ENCODE data around the gene HSPA8.
"Not testable (repeated sequence)": the region's sequence is repeated elsewhere in the genome, so short reads cannot be mapped to it uniquely, and the experiment has no call there.

The HSPA8 gene
- total RNA-seq = 1,473 to 1,728 reads per million in 2 donors

GRCh38 chr11:123061403-123062157 lies at the start of gene HSPA8:
Gene HSPA8 (minus strand): TSS chr11:123062136. CDS start chr11:123061324, 812 bp downstream.
- peak; percentile 48 for DNase-seq

DNA sequence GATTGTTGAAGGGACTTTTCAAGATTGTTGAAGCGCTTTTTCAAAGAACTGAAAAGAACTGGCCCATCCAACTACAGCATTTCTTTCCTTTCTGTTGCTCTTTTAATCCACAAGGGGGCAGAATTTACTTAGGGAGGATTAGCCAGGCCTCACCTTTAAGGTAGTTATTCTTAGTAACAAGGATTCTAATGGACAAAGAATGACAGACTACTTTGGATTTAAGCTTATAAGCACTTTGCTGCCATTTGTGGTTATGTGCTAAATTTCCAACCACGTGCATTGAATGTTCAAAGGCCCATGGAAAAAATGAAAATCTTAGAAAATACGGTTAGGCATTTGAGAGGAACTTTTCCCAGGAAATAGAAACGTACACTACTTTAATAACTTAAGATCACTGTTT lies 49.5 kb upstream of the HSPA8 start:
- no peak for DNase-seq

GRCh38 chr11:123110397-123110796 lies 48.5 kb upstream of the HSPA8 start:
- DNase-seq = no peak

- DNase-seq = no peak
Measured at GRCh38 chr11:123107945-123108495, 46.1 kb upstream of the HSPA8 start.

- no peak for DNase-seq
Measured at GRCh38 chr11:123104697-123105096, 42.8 kb upstream of the HSPA8 start.

- peak; percentile 2 for DNase-seq
Measured at GRCh38 chr11:123103326-123103980, 41.5 kb upstream of the HSPA8 start.

DNA sequence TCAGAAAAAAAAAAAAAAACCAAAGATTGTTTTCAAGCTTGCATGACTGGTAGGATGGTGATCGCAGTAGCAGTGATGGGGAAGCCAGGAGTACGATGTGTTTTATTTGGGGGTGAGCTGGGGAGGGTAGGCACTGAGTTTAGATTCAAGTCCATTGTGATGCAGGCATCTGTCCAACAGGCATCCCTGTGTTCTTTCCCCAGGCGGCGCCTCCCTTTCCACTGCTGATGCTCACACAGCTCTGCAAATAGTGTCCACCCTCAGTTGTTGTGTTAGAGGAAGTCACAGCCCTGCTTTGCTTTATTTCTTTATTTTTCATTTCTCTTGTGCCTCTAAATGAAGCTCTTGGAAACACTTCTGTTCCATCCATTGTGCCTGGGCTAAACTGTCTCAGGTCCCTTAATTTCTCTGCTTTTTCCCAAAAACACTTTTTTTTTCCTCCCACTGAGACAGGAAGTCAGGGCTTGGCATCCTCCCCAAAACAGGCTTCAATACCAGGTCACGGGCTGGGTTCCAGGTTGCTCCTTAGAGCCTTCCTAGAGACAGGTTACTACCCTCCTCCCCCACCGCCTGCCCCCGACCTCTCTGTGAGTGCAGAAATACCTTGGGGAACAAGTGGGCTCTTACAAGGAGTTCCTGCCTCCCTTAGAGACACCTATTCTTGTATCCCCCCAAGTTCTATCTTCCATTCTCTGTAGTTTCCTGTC lies 38.6 kb upstream of the HSPA8 start:
- DNase-seq = no peak

GRCh38 chr11:123098990-123099389 lies 37.1 kb upstream of the HSPA8 start:
- no peak for DNase-seq

GRCh38 chr11:123093739-123094138 lies 31.8 kb upstream of the HSPA8 start:
- DNase-seq = no peak

DNA sequence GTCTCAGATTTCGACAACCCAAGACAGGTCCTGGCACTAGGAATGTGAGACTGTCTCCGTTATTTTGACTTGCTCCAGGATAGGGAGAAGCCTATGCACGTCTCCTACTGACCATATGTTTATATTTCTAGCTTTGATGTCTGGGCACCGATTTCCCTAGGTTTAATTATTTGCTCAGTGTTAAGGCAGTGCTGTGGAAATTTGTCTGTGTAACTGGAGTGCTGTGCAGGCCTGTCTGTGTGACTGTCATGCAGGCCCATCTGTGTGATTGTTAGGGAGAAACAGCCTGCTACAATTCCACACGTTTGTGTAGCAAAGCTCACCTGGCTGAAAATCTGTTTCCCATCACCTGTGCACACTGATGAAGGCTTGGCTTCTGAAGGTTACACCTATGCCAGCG lies 29.6 kb upstream of the HSPA8 start:
- DNase-seq = no peak

GRCh38 chr11:123090168-123090567 lies 28.2 kb upstream of the HSPA8 start:
- not testable (repeated sequence) for DNase-seq

GRCh38 chr11:123088896-123089295 lies 27.0 kb upstream of the HSPA8 start:
- DNase-seq = not testable (repeated sequence)

- DNase-seq = not testable (repeated sequence)
Measured at GRCh38 chr11:123087657-123088056, 25.7 kb upstream of the HSPA8 start.

DNA sequence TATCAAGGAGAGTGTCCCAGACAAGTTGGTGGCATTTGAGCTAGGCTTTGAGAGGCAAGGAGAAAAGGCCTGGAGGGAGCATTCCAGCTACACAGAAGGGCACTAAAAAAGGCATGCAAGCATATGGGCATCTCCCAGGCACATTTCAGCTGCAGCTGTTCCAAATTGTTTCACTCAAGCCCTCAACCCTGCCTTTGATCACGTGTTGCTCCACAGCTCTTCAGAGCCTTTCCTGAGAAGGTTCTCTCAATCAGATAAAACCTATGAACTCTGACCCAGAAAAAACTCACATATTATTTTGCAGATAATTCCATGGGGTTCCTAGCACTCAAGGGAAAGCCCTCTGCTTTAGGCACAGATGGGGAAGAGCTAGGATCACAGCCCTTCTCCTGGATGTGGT lies 24.4 kb upstream of the HSPA8 start:
- DNase-seq = no peak

- no peak for DNase-seq
Measured at GRCh38 chr11:123085497-123085896, 23.6 kb upstream of the HSPA8 start.

DNA sequence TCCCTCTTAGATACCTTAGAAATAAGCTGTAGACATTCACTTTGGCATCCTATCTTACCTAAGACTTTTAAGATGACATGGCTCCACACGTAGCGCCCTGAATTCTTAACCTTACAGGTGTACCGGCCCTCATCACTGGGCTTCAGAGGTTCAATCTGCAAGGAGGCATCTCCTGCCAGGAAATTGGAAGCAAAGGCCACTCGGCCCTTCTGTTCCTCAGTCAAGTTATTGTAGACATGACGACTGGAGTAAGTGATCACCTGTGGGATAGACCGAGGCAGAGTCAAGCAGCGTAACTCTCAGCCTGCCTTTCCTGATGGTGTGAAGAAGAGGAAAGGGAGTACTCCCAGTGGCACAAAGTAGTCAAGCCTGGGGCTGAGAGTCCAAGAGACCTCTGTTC lies 22.5 kb upstream of the HSPA8 start:
- DNase-seq = no peak

DNA sequence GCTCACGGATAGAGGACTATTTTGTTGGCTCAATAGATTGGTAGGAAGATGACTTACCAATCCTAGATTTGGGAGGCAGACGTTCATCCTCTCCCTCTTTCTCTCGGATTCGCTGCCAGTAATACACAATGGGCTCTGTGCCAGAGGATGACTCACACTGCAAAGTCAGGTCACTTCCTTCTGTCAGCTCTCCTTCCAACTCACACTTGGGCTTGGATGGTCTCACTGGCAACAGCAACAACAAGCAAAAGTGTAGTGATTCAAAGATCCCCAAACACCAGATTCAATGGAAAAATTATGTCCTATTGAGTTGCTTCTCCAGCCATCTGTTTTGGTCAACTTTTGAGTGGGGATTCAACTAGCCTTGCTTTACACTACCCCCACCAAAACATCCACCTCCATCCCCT lies 21.7 kb upstream of the HSPA8 start:
- DNase-seq = peak; percentile 69

GRCh38 chr11:123082977-123083376 lies 21.0 kb upstream of the HSPA8 start:
- DNase-seq = no peak

DNA sequence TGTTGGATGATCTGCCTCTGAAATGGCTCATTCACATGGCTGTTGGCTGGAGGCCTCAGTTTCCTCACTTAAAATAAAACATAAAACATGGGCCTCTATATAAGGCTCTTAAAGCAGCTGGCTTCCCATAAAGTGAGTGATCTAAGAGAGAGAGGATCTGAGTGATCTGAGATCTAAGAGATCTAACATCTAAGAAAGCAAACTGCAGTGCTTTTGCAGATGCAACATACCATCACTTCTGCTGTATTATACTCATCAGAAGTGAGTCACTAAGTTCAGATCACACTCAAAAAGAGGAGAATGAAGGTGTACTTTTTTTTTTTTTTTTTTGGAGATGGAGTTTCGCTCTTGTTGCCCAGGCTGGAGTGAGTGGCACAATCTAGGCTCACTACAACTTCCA lies 18.1 kb upstream of the HSPA8 start:
- DNase-seq = no peak

- DNase-seq = no peak
Measured at GRCh38 chr11:123076484-123076883, 14.5 kb upstream of the HSPA8 start.

GRCh38 chr11:123073343-123074057 lies 11.6 kb upstream of the HSPA8 start:
- DNase-seq = no peak

DNA sequence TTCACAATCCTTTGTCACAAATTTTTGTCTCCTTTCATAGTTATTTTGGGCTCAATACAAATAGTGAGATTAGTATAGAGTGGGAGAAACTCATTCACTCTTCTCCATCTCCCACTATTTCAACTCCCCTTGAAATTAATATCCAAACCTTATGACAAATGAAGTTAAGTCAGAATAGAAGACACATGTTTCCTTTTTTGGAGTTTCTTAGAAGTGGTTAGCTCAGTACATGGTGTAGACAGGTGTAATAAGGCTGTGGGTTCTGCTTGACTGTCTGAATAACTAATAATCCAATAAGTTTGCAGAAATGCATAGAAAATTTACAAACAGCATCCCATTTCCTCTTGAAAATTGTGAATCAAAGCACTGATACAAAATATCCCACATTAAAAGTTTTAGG lies 10.8 kb upstream of the HSPA8 start:
- DNase-seq = no peak

DNA sequence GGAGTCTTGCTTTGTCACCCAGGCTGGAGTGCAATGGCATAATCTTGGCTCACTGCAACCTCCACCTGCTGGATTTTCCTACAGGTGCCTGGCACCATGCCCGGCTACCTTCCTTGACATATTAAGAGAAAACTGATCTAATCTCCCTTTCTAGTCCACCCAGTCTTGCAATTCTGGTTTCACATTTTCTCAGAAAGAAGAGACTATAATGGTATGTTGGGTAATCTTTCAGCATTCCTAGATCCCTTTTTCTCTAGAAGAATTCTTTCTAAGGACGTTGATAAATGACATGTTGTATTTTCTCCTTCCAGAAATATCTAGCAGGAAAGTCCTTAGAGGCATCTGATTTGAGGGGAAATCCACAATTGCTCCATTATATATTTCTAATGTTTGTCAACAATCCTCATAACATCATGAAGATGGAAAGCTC lies 10.4 kb upstream of the HSPA8 start:
- no peak for DNase-seq

All from T-helper 9 cell (primary cell).